Amygdala (tissue), 56 donors: ENCODE measurements around the gene ARHGAP12.
A peak's percentile ranks its signal among the peaks of the same experiment; 100 is the strongest.

ENCODE experiments used
- DNase-seq, 56 donors: peaks; one replicate each; lab custom pipeline; 2025; lab: John Stamatoyannopoulos, UW

The ARHGAP12 gene

GRCh38 chr10:31949266-31949665 lies 20.6 kb upstream of the ARHGAP12 start:
- no peak for DNase-seq

GRCh38 chr10:31948021-31948420 lies 19.4 kb upstream of the ARHGAP12 start:
- DNase-seq: no peak

- peak in 2 of 56 donors; percentile 16 to 32 for DNase-seq
Observed at GRCh38 chr10:31947144-31947926, 18.7 kb upstream of the ARHGAP12 start.

GRCh38 chr10:31945392-31945791 lies 16.8 kb upstream of the ARHGAP12 start:
- no peak for DNase-seq

GRCh38 chr10:31944071-31944433 lies 15.4 kb upstream of the ARHGAP12 start:
- no peak for DNase-seq

GRCh38 chr10:31942892-31943291 lies 14.3 kb upstream of the ARHGAP12 start:
- DNase-seq: no peak

- no peak for DNase-seq
Observed at GRCh38 chr10:31942435-31942834, 13.8 kb upstream of the ARHGAP12 start.

- DNase-seq: no peak
Observed at GRCh38 chr10:31940839-31941653, 12.4 kb upstream of the ARHGAP12 start.

- no peak for DNase-seq
Observed at GRCh38 chr10:31939797-31940708, 11.4 kb upstream of the ARHGAP12 start.

GRCh38 chr10:31937371-31937770 lies 8.7 kb upstream of the ARHGAP12 start:
- DNase-seq: no peak

GRCh38 chr10:31936933-31937332 lies 8.3 kb upstream of the ARHGAP12 start:
- DNase-seq: no peak

- DNase-seq: no peak
Observed at GRCh38 chr10:31936086-31936485, 7.5 kb upstream of the ARHGAP12 start.

- no peak for DNase-seq
Observed at GRCh38 chr10:31935678-31936077, 7.0 kb upstream of the ARHGAP12 start.

- DNase-seq: no peak
Observed at GRCh38 chr10:31932838-31933237, 4.2 kb upstream of the ARHGAP12 start.

GRCh38 chr10:31930856-31931255 lies 2.2 kb upstream of the ARHGAP12 start:
- no peak for DNase-seq

- DNase-seq: peak in 10 of 56 donors; percentile 2 to 50 (median 16)
Observed at GRCh38 chr10:31930023-31930751, 1.6 kb upstream of the ARHGAP12 start.

GRCh38 chr10:31929261-31930022 lies 811 bp upstream of the ARHGAP12 start:
- peak in 37 of 56 donors; percentile 14 to 77 (median 50) for DNase-seq

- peak in 39 of 56 donors; percentile 13 to 73 (median 46) for DNase-seq
Observed at GRCh38 chr10:31927884-31928548, 615 bp downstream of the ARHGAP12 start.

- DNase-seq: peak in 1 of 56 donors; percentile 38
Observed at GRCh38 chr10:31927565-31927883, 1.1 kb downstream of the ARHGAP12 start.
